Measurements from ENCODE around the gene DHRS3. TPM values are rescaled to one million over a fixed set of nuclear protein-coding genes. Genes with fewer than 3 reads are reported as not detected.

Gene DHRS3
- total RNA-seq, 4 donors from 2014 or later, result 115 to 211 (median 186) TPM

DNA sequence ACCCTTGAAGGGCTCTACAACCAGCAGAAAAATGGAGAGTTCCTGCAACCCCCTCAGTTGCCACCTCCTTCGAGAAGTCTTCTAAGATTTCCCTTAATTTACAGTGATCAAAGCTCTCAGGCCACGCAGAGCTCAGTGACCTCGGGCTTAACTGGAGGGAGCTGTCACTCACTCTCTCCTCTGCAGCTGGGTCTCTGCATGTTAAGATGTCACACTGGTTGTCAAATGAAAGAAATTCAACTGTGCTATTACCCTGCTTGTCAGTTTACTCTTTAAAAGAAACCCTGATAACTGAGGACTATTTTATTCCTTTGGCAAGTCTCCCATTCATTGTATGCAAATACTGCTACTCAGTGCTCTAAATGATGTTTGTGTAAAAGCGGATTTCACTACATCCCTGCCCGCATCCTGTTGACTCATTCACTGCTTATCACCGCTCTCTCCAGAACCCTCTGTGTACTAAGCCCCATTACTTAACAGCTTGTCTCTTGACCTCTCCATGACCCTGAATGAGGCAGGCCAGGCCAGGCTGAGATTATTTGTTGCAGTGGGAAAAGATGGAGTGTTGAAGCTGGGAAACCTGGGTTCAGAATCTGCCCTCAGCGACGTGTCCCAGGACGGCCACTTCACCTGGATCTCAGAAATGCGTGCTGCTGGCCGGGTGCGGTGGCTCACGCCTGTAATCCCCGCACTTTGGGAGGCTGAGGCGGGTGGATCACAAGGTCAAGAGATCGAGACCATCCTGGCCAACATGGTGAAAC is 13.7 kb downstream of the DHRS3 start:
- H3K4me1 ChIP-seq, result peaks cover 5 to 73% (median 53%) of the 10 kb centered on the region in 3 donors
- H3K4me3 ChIP-seq, result no peak overlapping the region
- H3K27me3 ChIP-seq, result no peaks in the 10 kb centered on the region
- H3K27ac ChIP-seq, result peak overlapping the region in 3 of 4 donors; percentile 46 to 92 (median 90)
- peak; percentile 78 for ATAC-seq
- H3K9me3 ChIP-seq, result no peaks in the 10 kb centered on the region
- TF ChIP-seq POLR2AphosphoS5 (IDR thresholded peaks at IDR 0.05), result peak; percentile 82
- TF ChIP-seq, protein P1, sequence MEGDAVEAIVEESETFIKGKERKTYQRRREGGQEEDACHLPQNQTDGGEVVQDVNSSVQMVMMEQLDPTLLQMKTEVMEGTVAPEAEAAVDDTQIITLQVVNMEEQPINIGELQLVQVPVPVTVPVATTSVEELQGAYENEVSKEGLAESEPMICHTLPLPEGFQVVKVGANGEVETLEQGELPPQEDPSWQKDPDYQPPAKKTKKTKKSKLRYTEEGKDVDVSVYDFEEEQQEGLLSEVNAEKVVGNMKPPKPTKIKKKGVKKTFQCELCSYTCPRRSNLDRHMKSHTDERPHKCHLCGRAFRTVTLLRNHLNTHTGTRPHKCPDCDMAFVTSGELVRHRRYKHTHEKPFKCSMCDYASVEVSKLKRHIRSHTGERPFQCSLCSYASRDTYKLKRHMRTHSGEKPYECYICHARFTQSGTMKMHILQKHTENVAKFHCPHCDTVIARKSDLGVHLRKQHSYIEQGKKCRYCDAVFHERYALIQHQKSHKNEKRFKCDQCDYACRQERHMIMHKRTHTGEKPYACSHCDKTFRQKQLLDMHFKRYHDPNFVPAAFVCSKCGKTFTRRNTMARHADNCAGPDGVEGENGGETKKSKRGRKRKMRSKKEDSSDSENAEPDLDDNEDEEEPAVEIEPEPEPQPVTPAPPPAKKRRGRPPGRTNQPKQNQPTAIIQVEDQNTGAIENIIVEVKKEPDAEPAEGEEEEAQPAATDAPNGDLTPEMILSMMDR (IDR thresholded peaks at IDR 0.05), result no peak
- 25 to 38% methylated on average over 5 to 6 of the region's 16 CpGs for WGBS, 2 donors (ENCODE audit: low coverage in 1 of 2)
- peaks cover 0 to 38% of the 10 kb centered on the region in 2 donors for H3K36me3 ChIP-seq

DNA sequence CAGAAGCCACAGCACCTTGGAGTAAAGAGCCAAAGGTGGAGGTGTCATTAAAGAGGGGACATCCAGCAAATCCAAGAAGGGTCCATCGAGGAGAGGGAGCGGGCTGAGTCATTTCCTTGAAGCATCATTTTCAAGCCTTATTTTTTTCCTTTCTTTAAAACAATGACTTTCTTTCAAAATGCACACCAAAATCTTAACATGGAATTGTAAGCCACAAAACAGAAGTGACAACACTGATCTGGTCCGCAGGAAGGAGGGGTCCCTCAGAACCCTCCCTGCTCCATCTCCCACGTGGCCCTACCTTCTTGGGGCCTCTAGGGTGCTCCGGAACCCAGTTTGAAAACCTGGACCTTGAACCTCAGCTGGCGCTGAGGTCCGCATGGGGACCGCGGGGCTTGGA is 14.8 kb downstream of the DHRS3 start:
- Histone ChIP-seq H3K9me3 (no peaks in the 10 kb centered on the region), H3K4me1 (peaks cover 5 to 75% (median 59%) of the 10 kb centered on the region in 3 donors), H3K4me3 (no peak overlapping the region), H3K36me3 (peaks cover 0 to 29% of the 10 kb centered on the region in 2 donors), H3K27me3 (no peaks in the 10 kb centered on the region), H3K27ac (peak overlapping the region in 3 of 4 donors; percentile 90 to 95 (median 92))
- TF ChIP-seq EP300 (IDR thresholded peaks at IDR 0.05) (no peak), POLR2A (IDR thresholded peaks at IDR 0.05) (no peak), POLR2AphosphoS5 (IDR thresholded peaks at IDR 0.05) (no peak)
- TF ChIP-seq, protein P1 (IDR thresholded peaks at IDR 0.05), result no peak
- WGBS, 2 donors (ENCODE audit: low coverage in 1 of 2), result 37 to 51% methylated on average over 3 to 4 of the region's 9 CpGs
- ATAC-seq, result no peak

DNA sequence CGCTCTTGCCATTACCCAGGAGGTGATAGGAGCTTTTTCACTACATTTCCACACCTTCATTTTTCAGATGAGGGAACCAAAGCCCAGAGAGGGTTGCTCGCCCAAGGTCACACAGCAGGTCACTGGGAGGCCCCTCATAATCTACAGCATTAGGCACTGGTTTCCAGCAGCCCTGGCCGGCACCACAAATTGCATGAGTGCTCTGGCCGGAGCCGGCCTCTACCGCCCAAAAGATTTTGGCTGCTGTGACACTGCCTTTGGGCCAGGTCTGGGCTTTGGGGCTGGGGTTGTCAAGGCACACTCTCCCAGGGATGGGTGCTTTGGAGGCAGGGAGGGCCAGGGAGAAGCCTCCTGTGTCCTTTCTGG is 15.4 kb downstream of the DHRS3 start:
- TF ChIP-seq POLR2AphosphoS5 (IDR thresholded peaks at IDR 0.05), result no peak
- TF ChIP-seq, protein P1 (IDR thresholded peaks at IDR 0.05), result no peak
- TF ChIP-seq EP300 (IDR thresholded peaks at IDR 0.05), result no peak
- TF ChIP-seq POLR2A (IDR thresholded peaks at IDR 0.05), result no peak
- no peaks in the 10 kb centered on the region for H3K27me3 ChIP-seq
- WGBS, 2 donors (ENCODE audit: low coverage in 1 of 2), result 83% methylated on average over 1 of the region's 6 CpGs; no CpG with 5 or more reads in 1 of the 2 donors
- peaks cover 0 to 23% of the 10 kb centered on the region in 2 donors for H3K36me3 ChIP-seq
- peak overlapping the region in 3 of 4 donors; percentile 90 to 95 (median 92) for H3K27ac ChIP-seq
- peaks cover 5 to 81% (median 65%) of the 10 kb centered on the region in 3 donors for H3K4me1 ChIP-seq
- ATAC-seq, result no peak
- no peaks in the 10 kb centered on the region for H3K9me3 ChIP-seq
- H3K4me3 ChIP-seq, result no peak overlapping the region

DNA sequence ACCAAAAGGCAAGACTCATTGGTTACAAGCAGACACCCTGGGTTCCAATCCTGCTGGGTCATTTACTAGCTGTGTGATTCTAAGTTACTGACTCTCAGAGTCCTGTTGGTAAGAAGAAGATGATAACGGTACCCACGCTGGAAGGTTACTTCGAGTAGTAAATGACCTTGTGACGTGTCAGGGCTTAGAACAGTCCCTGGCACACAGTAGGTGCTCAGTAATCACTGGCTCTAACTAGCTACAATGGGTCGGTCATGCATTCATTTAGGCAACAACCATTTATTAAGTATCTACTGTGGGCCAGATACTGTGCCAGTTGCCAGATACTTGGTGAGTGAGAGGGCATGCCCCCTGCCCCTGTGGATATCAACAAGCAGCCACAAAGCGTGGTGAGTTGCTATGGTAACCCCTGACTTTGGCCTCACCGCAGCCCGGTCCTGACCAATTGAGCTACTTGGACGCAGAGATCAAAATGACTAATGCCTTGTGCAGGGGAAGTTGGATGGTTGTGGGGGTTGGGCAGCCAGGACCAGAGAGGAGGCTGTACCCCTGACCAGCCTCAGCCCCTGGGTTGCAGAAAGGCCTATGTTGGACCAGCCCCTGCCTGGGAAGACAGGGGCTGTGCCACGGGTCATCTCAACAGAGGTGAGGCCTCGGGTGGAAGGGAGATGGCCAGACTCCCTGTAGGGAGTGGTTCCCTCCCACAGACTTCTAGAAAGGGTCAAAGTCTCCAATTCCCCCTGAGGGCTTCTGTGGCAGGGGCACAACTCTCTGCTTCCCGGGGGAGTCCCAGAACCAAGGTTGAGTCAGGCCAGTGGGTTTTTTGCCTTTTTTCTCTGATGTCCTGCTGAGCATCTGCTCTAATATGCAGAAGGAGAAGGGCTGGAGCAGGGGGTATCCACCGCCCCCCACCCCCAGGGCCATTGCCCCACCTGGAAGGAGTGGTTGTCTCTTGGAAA is 16.0 kb downstream of the DHRS3 start:
- H3K9me3 ChIP-seq, result no peaks in the 10 kb centered on the region
- H3K4me1 ChIP-seq, result peaks cover 5 to 88% (median 71%) of the 10 kb centered on the region in 3 donors
- peak overlapping the region; percentile 64 to 95 (median 91) for H3K27ac ChIP-seq
- ATAC-seq, result no peak
- H3K27me3 ChIP-seq, result no peaks in the 10 kb centered on the region
- H3K4me3 ChIP-seq, result no peak overlapping the region
- WGBS, 2 donors (ENCODE audit: low coverage in 1 of 2), result 75 to 96% methylated on average over 4 to 6 of the region's 13 CpGs
- peaks cover 0 to 16% of the 10 kb centered on the region in 2 donors for H3K36me3 ChIP-seq
- TF ChIP-seq POLR2A (IDR thresholded peaks at IDR 0.05), result no peak
- peak; percentile 45 for TF ChIP-seq POLR2AphosphoS5 (IDR thresholded peaks at IDR 0.05)

Data from gastroesophageal sphincter (tissue), 4 donors.